ENCODE results near the gene SH3RF3. TPM values are rescaled to one million over a fixed set of nuclear protein-coding genes. Genes with fewer than 3 reads are reported as not detected.
A peak's percentile ranks its signal among the peaks of the same experiment; 100 is the strongest.

SH3RF3 gene
- total and polyA plus RNA-seq, 9 of the 15 experiments (the other 6 are each of a cell fraction or from before 2014, with no cell fraction given): 0.02 TPM; not detected in 8

DNA sequence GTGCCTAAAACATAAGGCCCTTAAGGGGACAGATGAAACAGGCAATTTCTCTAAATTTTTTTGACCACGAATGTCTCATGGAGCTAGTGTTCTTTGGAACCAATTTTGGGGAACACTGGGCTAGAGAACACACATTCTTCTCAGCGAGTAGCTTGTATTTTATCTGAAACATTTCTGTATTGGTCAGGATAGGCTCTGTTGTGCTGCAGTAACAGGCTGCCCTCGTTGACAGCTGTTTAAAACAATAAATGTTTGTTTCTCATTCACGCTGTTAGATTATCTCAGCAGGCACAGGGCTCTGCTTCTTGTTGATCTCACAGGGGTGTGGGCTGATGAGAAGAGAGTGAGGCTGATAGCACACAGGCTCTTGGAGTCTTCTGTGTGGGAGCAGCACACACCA, 105.3 kb downstream of the SH3RF3 start:
- ChIA-PET CTCF (ENCODE audit: low intra/inter-chr PET ratio) (no interaction called here), POLR2A (interaction anchor here (0.5 kb wide), 1 partner anchor 1455 kb away, joined by 4 read pairs; no protein-coding TSS in a partner anchor)
- BruUV-seq (replicated peaks): no TSS peak
- Histone ChIP-seq H3K4me2 (ENCODE audit: insufficient read depth, low read length) (no peak overlapping the region), H3K27ac (ENCODE audit: extremely low read depth, low read depth, low read length) (no peak overlapping the region), H4K20me1 (replicated peaks; ENCODE audit: control insufficient read depth, insufficient read depth, low read length) (peaks cover 3% of the 10 kb centered on the region; the same call in 1 of the 2 replicates), H3K27me3 (ENCODE audit: control insufficient read depth in 2 of 2, insufficient read depth in 2 of 2, low read length in 2 of 2) (peaks cover 7 to 16% of the 10 kb centered on the region in 2 experiments; a peak in 3 of 5 replicates), H3K9me3 (replicated peaks; ENCODE audit: control insufficient read depth, insufficient read depth, low read depth, low read length) (no peaks in the 10 kb centered on the region), H2AFZ (ENCODE audit: low read depth, low read length) (no peak overlapping the region), H3K4me1 (replicated peaks in 1 of 2; ENCODE audit: control insufficient read depth in 2 of 2, insufficient read depth in 2 of 2, low read length in 2 of 2) (no peaks in the 10 kb centered on the region), H3K9me1 (ENCODE audit: control insufficient read depth, insufficient read depth, low read length) (no peaks in the 10 kb centered on the region), H3K9ac (ENCODE audit: insufficient read depth in 1 of 2, low read depth in 2 of 2, low read length in 2 of 2) (no peak overlapping the region), H3K36me3 (ENCODE audit: control insufficient read depth, insufficient read depth, low read length) (no peaks in the 10 kb centered on the region), H3K79me2 (ENCODE audit: control insufficient read depth, insufficient read depth, low read length) (no peaks in the 10 kb centered on the region), H3K4me3 (no peak overlapping the region)
- 0 out of 2 replicates have a peak, but pooled peaks have one; percentile 63 for TF ChIP-seq ZNF12 (CRISPR knock-in tag; IDR thresholded peaks at IDR 0.05)
- TF ChIP-seq, protein P1, sequence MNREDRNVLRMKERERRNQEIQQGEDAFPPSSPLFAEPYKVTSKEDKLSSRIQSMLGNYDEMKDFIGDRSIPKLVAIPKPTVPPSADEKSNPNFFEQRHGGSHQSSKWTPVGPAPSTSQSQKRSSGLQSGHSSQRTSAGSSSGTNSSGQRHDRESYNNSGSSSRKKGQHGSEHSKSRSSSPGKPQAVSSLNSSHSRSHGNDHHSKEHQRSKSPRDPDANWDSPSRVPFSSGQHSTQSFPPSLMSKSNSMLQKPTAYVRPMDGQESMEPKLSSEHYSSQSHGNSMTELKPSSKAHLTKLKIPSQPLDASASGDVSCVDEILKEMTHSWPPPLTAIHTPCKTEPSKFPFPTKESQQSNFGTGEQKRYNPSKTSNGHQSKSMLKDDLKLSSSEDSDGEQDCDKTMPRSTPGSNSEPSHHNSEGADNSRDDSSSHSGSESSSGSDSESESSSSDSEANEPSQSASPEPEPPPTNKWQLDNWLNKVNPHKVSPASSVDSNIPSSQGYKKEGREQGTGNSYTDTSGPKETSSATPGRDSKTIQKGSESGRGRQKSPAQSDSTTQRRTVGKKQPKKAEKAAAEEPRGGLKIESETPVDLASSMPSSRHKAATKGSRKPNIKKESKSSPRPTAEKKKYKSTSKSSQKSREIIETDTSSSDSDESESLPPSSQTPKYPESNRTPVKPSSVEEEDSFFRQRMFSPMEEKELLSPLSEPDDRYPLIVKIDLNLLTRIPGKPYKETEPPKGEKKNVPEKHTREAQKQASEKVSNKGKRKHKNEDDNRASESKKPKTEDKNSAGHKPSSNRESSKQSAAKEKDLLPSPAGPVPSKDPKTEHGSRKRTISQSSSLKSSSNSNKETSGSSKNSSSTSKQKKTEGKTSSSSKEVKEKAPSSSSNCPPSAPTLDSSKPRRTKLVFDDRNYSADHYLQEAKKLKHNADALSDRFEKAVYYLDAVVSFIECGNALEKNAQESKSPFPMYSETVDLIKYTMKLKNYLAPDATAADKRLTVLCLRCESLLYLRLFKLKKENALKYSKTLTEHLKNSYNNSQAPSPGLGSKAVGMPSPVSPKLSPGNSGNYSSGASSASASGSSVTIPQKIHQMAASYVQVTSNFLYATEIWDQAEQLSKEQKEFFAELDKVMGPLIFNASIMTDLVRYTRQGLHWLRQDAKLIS (CRISPR knock-in tag; IDR thresholded peaks at IDR 0.05): no peak
- intact Hi-C loops (cut with micrococcal nuclease) (no loop called here), in situ Hi-C loops (cut with MboI) (no loop called here)
- ATAC-seq (no peak), FAIRE-seq (no peak), DNase-seq (ENCODE audit: extremely low read depth in 1 of 4, low spot score in 3 of 4) (no peak)
- 0% methylated on average over 4 of the region's 4 CpGs for WGBS (ENCODE audit: insufficient coverage, low coverage, missing lambda C conversion rate)
